ENCODE data around the gene NMU.
A peak's percentile ranks its signal among the peaks of the same experiment; 100 is the strongest.
"Not testable (repeated sequence)": the region's sequence is repeated elsewhere in the genome, so short reads cannot be mapped to it uniquely, and the experiment has no call there.

NMU gene

DNA sequence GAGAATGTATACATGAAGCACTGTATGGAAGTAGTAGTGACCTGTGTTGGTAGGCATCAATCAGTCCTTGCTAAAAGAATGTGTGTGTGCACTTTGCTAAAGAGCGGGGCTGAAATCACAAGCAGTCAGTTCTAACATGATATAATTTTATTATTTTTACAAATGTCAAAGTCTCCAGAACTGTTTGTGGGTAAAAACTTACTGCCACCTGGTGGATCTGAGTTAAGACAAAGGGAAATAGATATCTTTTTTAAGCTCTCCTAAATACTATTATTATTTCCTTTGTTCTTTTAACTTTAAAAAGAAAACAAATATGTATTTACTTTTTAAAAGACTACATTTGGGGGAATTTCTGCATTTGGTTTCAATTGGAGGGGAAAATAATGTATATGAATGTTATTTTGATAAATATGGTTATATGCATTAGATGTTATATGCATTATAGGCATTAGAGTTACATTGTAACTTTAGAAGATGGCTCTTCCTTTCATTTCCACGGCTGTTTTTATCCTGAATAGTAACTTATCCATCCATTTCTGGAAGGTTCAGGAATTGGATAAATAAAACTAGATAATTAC lies 81.6 kb downstream of the NMU start:
- no peak for DNase-seq (ENCODE audit: low spot score)

DNA sequence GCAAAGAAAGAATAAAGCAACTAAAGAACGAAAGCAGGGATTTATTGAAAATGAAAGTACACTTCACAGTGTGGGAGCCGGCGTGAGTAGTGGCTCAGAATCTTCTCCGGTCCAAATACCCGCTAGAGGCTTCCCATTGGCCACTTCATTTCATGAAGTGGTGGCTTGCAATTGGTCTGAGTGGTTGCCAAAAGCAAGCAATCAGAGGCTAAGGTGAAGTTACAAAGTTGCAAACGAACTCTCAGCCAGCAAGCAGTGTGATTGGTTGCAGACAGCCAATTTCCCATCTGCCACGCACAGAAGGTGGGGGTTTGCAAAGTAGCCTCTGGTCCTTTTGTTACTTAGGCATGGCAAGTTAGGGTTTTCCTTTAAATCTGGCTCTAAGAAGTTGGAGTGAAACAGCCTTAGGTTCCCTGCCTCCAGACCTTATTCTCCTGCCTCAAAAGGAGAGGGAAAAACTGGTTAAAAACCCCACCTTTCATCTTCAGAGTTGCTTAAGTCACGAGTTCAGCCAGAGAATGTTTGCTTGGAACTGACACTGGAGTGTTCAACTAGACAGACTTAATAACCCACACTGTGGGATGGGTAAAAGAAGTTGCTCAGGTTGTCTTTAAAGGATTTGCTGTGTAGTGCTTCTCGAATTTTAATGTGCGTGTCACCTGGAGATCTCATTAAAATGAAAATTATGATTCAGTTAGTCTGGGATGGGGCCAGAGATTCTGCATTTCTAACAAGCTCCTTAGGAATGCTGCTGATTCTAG lies 82.5 kb downstream of the NMU start:
- DNase-seq (ENCODE audit: low spot score) = no peak

GRCh38 chr4:55551964-55552363 lies 84.1 kb downstream of the NMU start:
- not testable (repeated sequence) for DNase-seq (ENCODE audit: low spot score)

- DNase-seq (ENCODE audit: low spot score) = no peak
These were observed 86.2 kb downstream of the NMU start for GRCh38 chr4:55549888-55550287.

DNA sequence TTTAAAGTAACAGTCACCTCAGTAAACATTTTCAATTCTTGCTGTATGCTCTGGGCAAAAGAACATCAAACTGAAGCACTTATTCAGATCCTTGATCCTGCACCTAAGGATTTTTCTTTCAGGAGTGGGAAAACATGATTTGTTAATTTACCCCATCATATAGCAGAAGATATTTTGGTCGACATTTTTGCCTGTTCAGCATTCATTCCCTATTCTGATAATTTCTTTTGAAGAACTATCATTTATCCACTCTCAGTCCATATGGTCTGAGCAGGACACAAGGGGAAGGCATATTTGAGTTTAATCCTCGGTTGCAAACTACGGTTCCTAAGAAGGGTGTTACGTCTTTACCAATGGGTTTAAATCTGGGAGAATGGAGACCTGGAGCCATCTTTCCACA lies 88.2 kb downstream of the NMU start:
- no peak for DNase-seq (ENCODE audit: low spot score)

DNA sequence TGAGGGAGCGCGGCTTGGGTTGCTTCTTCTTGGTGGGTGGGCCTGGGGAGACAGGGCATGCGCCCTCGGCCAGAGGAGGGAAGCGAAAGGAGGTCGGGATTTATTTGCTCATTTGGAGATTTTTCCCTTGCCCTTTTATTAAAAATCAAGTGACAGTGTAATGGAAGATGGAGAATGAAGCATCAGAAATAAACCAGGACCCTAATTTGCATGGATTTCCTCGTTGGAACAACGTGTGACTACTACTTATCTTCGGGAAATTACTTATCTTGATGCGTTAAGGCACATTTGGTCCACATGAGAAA lies 88.7 kb downstream of the NMU start:
- DNase-seq (ENCODE audit: low spot score) = no peak

DNA sequence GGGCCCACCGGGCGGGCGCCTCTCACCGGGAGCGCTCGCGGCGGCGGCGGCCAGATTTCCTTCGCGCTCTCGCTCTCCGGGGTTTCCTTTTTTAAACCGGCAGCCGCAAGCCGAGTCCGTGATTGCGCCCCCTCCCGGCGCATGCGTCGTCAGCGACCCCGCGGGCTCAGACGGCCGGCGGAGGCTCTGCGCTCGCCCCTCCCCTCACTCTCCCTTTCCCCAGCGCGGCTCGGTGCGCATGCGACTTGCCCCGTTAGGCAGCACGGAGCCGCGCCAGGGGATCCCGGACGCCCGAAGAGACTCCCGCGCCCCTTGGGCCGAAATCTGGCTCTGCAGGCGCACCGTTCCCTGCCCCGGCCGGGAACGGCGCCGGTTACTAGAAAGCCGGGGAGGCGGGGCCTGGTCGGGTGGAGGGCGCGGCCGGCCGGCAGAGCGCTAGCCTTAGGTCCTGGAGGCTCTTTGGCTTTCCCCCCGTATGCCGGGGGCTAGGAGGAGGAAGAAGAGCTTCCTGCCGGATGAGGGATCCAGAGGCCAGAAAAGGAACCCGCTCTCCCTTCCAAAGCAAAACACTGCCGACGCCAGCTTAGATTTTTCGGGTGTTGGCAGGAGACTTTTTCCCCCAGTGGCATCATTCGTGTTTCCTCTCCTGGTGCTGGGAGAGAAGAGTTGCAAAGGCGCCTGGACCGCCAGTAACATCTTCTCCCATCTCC lies 89.2 kb downstream of the NMU start, which contains the start of gene CLOCK:
Gene CLOCK (minus strand): TSS at position 154 of the 710 bp plus-strand sequence. CDS start 64,124 bp downstream, outside the sequence.
- peak; percentile 73 for DNase-seq (ENCODE audit: low spot score)

DNA sequence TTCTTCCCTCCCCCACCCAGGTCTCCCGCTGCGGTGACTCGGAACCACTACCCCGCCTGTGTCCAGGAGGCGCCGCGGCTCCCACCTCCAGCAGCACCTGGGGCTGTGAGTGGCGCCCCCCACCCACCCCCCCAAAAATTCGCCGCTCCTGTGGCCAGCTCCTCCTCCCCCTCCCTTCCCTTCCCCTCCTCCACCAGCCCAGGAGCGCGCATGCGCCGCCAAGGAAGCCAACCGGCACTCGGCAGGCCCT lies 89.7 kb downstream of the NMU start:
- no peak for DNase-seq (ENCODE audit: low spot score)

DNA sequence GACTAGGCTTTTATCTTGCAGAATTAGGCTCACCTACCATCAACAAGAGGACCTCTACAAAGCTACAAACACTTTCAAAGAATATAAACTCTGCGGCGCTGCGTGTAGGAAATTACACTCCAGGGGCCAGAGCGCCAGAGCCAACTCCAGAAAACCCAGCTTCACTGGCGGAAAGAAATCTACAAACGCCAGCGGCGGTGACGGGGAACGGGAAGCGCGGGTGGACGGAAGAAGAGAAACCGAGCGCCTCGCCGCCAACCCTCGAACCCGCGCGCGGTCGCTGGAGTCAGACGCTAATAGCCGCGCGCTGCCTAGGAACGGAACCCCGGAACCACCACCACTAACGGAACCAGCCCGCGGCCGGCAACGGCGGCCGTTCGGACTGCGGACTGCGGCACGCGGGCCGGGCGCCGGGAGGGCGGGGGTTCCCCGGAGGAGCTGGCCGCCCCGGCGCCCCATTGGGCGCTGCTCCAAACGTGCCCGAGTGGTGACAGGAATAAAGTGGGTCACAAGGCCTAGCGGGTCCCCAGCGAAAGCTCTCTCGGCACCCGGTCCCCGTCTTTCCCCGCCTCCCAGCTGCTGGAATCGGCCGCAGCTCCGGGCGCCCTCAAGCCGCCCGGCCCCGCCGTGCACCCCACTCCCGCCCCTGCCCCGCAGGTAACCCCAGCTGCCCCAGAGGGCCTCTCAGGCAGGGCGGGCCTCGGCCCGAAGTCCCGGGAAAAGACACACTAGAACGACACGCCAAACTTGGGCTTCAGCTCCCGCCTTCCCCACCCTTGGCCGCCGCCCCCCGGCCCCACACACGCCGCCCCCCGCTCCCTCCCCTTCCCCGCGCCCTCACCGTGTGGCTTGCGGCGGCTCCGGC lies 90.2 kb downstream of the NMU start:
- peak; percentile 52 for DNase-seq (ENCODE audit: low spot score)

Data from hematopoietic multipotent progenitor cell treated with erythropoietin and hydrocortisone succinate and interleukin-3 and kit ligand, for 17 days (in vitro differentiated cells).